HG02642 (cell line): Measurements from ENCODE around the gene TCHP.
"Not testable (repeated sequence)": the region's sequence is repeated elsewhere in the genome, so short reads cannot be mapped to it uniquely, and the experiment has no call there.

ENCODE experiments used
- ATAC-seq: cut with Tn5 transposase; IDR thresholded peaks from one replicate; pipeline ENCODE4 v1.9.1; 2021; ENCODE audit warnings: mild to moderate bottlenecking; ENCODE audit not compliant: unreplicated experiment, poor library complexity

TCHP gene

DNA sequence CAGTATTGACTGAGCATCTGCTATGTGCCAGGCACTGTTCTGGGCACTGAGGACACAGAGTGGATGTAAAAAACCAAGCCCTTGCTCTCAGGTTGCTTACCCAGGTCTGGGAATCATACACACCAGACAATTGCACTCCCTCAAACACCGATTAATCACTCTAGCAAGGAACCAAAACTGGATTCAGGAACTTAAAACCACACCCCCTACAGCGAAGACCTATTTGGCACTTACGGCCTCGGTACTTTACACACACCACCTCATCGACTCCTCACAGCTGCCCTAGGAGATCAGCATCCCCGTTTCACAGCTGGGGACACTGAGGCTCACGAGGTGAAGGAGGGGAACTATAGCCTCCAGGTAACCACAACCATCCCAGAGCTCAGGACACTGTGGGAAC lies 21.3 kb upstream of the TCHP start:
- ATAC-seq = no peak

DNA sequence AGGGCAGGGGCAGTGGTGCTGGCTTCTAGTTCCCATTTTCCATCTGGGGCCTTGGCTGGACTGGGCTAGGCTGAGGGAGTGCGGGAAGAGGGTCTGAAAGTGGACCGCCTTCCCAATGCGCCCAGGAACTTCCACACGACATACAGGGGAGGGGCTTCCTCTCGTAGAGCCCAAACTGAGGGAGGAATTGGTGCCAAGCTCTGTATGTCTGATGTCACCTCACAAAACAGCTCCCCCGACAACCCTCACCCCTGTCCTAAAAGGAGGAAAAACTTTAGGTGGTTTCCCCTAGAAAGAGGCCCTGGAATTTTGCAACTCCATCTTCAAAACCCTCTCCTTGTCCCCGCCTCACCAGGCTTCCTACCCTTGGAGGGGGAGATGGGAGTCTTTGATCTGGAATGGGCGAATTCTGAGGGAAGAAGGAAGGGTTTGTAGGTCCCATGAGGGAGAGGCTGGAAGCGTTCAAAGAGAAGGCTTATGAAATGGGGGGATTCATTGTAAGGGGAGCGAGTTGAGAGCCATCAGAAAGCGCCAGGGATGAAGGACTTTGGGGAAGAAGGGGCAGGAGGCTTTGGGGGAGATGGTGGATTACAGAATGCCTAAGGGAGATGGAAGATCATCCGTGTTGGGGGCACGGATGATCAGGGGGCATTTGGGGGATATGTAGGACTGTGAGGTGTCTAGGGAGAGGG lies 20.6 kb upstream of the TCHP start:
- no peak for ATAC-seq

DNA sequence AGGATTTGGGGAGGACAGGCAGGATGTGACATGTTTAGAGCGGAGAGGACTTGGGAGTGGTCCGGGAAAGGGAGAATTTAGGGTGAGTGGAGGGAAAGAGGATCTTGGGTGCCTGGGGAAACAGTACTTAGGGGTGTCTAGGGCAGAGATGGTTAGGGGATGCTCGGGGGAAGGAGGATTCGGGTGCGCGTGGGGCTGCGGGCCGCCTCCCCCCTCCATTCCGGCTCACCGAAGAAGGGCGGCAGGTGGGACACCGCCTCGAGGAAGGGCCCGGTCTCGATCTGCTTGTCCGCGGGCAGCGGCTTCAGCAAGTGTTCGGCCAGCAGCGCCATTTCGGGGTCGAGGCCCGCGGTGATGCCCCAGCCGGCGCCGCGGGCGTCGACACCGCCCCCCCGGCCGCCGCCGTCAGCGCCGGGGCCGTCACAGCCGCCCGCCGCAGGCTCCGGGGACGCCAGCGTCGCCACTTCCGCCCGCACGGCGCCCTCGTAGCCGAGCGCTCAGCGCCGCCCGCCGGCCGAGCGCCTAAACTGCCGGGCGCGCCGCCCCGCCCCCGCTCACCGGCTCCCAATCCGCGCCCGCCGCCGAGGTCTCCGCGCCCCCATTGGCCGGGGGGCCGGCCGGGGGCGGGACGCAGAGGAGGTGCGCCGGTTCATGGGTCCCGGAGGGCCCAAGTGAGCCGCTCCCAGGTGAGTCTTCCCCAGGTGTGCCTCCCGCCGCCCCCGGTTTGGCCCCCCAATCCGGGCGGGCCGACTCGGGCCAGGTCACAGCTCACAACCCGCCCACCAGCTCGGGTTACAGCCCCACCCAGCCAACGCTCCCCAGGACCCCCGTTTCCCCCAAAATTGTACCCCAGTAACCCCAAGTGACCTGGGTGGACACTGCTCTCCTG lies 19.8 kb upstream of the TCHP start, which contains the start of gene GLTP:
Gene GLTP (minus strand): TSS at position 499 of the 889 bp plus-strand sequence. CDS start 167 bp downstream, at position 332.
- ATAC-seq = peak; percentile 96

DNA sequence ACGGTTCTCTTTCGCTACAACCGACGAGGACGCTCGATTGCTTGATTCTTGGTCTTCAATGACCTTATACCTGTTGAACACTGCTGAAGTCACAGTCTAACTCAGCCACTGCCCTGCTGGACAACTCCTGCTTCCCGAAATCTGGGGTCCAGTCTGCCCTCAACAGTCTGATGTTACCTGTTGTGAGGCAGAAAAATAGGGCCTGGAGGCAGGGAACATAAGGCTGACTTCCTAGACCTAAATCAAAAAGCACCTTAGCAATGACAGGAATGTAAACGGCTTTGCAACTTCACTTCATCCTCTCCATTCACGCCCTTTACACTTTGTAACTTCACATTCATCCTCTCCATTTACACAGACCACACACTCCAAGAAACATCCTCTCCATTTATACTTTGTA lies 19.1 kb upstream of the TCHP start:
- ATAC-seq = no peak

DNA sequence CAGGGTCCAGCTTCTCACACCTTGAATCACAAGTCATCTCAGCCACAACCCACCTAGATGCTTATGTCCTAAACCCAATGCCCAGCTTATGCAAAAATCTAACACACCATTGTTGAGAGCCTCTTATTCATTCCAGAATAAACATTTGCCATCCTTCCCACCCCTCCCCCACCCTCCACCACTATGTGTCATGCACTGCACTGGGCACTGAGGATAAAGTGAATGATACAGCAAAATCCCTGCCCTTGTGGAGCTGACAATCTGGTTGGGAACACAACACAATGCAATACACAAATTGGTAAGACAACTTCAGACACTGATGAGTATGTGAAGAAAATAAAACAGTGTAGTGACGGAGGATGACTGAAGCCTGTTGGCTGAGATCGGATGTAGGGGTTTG lies 18.3 kb upstream of the TCHP start:
- ATAC-seq = no peak

DNA sequence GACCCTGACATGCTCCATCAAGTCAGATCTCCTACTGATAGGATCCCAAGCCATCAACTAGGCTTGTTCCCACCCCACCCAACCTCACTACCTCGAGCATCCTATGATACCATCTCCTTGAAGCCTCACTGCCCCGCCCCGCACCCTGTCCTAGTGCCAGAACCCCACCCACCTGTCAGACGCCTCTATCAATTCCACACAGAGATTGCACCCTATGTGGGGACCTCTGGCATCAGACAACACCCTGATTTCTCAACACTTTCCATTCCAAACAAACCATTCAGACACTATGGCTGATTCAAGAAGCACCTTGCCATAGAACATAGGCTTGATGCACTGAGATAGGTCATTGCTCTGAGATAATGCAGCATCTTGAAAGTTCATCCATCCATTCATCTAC lies 16.6 kb upstream of the TCHP start:
- no peak for ATAC-seq

DNA sequence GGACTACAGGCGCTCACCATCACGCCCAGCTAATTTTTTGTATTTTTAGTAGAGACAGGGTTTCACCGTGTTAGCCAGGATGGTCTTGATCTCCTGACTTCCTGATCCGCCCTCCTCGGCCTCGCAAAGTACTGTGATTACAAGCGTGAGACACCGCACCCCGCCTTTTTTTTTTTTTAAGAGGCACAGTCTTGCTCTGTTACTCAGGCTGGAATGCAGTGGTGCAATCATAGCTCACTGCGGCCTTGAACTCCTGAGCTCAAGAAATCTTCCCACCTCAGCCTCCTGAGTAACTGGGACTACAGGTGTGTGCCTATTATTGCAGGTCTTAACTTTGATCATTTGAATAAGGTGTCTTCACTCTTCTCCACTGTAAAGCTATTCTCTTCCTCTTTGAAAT lies 14.5 kb upstream of the TCHP start:
- no peak for ATAC-seq

DNA sequence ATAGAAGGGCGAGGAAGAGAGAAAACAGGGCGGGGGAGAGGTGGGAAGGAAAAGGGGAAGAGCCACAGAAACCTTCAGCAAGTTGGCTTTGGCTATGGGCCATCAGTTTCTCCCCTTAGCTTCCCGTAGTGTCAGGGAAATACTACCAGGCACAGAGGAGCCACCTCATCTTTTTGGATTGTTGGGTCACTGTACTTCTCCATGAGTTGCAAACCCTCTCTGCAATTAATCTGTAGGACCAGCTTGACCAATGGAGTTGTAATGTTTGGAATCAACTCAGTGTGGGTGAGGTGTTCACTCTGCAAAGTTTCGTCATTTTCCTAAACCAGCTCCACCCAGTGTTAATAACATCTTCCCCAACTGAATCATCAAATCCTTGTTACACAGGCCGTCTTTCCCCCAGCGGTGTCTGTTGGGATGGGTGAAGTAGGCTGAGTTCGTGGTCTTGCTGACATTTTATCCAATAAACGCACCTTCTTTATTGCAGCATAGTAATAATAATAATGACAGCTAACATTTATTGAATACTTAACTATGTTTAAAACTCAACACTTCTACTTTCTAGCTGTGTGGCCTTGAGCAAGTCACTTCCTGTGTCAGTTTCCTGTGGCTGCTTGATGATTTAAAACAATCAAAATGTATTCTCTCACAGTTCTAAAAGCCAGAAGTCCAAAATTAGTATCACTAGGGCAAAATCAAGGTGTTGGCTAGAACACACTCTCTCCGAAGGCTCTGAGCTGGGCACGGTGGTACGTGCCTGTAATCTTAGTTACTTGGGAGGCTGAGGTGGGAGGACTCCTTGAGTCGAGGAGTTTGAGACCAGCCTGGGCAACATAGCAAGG lies 11.7 kb upstream of the TCHP start:
- no peak for ATAC-seq

DNA sequence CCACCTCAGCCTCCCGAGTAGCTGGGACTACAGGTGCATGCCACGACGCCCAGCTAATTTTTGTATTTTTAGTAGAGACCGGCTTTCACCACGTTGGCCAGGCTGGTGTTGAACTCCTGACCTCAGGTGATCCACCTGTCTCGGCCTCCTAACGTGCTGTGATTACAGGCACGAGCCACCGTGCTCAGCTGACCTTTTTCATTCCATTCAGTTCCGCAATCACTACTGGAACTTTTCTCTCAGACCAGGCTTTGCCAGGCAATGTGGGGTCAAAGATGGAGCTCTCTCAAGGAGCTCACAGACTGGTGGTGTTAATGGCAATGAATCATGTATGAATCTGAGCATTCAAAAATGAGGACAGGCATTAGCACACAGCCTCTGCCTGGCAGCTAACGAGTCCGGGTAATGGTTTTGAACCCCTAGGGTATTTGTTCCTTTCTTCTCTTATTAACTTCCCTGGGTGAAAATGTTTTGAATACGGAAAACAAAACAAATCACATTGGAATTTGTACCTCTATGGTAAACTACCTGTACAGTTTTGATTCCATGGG lies 9.4 kb upstream of the TCHP start:
- ATAC-seq = no peak

DNA sequence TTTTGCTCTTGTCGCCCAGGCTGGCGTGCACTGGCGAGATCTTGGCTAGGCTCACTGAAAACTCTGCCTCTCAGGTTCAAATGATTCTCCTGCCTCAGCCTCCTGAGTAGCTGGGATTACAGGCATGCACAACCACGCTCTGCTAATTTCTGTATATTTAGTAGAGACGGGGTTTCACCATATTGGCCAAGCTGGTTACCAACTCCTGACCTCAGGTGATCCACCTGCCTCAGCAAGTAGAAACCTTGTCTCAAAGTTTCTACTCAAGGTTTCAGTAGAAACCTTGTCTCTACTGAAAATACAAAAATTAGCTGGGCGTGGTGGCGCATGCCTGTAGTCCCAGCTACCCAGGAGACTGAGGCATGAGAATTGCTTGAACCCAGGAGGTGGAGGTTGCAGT lies 8.3 kb upstream of the TCHP start:
- ATAC-seq = not testable (repeated sequence)

DNA sequence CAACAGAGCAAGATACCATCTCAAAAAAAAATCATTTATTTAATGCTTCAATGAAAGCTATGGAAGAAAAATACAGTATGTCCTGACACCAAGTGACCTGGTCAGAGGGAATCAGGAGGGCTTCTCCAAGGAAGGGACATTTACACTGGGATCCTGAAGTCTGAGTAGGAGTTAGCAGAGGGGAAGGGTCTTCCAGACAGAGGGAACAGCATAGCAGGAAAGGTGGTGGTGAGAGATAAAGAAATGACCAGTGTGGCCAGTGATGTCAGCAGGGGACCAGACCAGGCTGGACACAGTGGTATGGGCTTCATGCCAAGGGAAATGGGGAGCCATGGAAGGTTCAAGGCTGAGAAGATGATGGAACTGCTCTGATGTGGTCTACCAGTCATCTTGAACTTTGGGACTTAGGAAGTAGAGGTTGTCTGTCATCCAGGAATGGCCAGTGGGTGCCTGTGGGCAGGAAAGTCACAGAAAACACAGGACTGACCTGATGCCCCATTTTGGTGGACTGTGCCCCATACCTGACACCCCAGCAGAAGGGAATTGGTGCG lies 7.8 kb upstream of the TCHP start:
- no peak for ATAC-seq

DNA sequence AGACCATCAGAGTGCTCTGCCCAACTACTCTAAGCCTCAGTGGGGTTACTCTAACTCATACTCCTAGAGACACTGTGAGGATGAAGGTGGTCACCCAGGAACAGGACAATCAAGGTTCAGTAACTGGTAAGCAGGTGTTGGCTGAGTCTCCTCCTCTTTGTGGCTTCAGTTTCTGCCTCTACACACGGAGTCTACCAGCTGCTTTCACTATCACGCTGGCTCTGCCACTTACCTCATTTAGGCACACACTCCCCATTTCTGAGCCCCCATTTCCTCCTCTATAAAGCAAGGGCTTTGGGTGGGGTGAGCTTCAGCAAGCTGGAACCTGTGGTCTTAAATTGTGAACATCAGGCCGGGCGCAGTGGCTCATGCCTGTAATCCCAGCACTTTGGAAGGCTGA lies 7.3 kb upstream of the TCHP start:
- ATAC-seq = peak; percentile 63

DNA sequence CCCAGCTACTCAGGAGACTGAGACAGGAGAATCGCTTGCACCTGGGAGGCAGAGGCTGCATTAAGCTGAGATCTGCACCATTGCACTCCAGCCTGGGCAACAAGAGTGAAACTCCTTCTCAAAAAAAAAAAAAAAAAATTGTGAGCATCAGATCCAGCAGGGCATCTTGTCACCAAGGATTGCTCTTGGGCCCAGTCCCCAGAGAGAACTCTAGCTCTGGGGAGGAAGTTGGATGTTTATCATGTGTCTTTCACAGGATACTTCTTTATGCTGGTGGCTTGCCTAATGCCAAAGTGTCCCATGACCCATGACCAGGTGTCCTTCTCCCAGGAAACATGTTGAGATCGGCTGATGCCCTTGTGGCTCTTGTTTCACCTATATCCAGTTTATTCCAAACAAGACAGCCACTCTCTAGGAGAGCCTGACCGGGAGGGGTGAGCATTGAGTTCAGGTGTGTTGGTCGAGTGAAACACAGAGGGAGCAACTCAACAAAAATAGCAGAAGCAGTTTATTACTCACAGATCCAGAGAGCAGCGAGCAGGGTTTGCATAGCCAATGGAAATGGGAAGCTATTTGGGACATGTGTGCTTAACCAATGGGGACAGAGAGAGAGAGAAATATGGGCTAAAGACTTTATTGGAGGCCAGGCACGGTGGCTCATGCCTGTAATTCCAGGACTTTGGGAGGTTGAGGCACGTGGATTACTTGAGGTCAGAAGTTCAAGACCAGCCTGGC lies 6.6 kb upstream of the TCHP start:
- ATAC-seq = no peak

DNA sequence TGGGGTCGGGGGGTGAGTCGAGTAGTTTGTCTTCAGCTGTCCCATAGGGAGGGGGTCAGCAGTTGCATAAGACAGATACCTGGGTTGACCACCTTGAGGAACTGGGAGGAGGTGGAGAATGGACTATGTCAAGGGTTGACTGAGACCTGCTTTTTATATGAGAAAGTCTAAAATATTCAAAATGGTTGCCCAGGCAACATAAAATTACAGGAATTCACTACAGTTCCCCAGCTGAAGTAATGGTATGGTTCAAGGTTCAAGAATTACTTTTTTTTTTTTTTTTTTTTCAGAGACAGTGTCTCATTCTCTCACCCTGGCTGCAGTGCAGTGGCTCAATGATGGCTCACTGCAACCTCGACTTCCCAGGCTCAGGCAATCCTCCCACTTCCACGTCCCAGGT lies 5.1 kb upstream of the TCHP start:
- no peak for ATAC-seq

DNA sequence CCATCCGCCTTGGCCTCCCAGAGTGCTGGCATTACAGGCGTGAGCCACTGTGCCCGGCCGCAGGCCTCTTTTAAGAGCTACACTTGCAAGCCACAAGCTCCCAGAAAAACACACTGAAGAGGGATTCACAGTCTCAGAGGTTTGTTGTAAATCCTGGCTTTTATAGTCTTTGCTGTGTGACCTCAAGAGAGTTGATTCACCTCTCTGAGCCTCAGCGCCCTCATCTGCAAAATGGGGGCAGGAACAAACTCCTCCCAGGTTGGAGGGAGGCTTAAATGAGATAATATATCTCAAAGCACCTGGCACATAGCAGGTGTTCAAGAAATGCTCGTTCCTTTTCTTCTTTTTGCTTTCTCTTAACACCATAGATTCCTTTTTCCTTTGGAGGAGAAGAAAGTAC lies 3.9 kb upstream of the TCHP start:
- no peak for ATAC-seq

DNA sequence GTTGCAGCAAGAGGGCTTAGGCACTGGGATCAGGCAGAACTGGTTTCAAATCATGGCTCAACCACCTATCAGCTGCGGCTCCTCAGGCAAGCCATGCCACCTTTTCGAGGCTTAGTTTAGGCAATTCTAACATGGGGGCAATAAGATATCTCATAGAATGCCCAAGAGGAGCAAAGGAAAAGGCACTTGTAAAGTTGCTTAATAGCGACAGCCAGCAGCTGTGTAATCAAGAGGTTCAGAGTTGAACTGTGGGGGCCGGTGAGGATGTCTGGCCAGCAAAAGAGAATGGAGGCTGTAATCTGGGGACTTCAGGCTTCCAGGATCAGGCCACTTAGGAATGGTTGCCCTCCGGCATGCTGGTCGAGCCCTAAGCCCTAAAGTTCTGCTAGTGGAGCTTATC lies 3.0 kb upstream of the TCHP start:
- no peak for ATAC-seq

DNA sequence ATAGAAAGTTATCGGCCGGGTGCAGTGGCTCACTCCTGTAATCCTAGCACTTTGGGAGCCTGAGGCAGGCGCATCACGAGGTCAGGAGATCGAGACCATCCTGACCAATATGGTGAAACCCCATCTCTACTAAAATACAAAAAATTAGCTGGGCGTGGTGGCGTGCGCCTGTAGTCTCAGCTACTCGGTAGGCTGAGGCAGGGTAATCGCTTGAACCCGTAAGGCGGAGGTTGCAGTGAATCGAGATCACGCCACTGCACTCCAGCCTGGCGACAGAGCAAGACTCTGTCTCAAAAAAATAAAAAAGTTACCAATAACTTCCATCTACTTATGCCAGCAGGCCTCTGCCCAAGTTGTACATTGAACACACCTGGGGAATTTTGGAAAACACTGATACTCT lies 729 bp upstream of the TCHP start:
- not testable (repeated sequence) for ATAC-seq

DNA sequence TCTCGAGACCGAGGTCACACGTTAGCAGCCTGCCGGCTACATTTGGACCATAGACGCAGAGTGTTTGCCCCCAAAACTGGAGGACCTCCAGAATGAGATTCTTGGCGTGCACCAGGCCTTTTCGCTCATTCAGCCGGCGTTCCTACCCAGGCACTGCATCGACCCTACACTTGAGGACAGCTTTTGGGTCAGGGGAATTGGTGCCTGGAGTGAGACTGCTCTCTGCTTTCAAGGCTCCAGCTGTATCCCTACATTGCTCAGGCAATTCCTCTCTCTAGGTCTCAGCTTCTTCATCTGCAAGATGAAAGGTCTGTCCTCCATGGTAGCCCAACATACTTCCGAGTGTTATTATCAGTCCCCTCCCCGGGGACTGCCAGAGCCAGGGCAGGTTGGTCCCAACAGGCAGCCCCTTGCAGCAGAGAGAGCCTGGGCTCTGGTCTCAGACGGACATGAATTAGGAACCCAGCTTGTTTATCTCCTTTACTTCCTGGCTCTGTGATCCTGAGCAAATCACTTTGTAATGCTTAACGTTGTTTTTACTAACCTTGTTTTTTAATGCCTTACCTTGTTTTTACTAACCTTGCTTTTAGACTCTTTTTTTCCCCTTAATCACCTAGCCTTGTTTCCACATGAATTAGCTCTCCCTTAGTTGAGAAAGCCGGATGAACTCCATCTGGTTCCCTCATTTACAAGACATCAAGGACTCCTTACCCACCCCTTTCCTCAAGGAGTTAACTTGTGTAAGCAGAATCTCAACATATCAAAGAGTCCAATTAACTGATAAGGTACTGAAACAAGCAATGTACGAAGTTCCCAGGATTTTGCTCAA lies 892 bp downstream of the TCHP start:
- ATAC-seq = peak; percentile 16
